ENCODE results near the gene KIF7. TPM values are rescaled to one million over a fixed set of nuclear protein-coding genes. Genes with fewer than 3 reads are reported as not detected.

The KIF7 gene
- polyA plus RNA-seq, 1 of the 3 experiments (the other 2 are of a cell fraction): 12.0 TPM

- Histone ChIP-seq H3F3A (replicated peaks; ENCODE audit: insufficient read depth) (peaks cover 9% of the 10 kb centered on the region), H3K4me3 (ENCODE audit: low read depth in 2 of 2, low read length in 1 of 2) (no peak overlapping the region), H4K20me1 (ENCODE audit: insufficient read depth) (no peaks in the 10 kb centered on the region), H3K4me1 (ENCODE audit: control insufficient read depth in 1 of 2, insufficient read depth in 2 of 2, low read depth in 1 of 2, low read length in 1 of 2) (peaks cover 1 to 25% of the 10 kb centered on the region in 2 experiments; a peak in 2 of 4 replicates), H3K79me2 (ENCODE audit: insufficient read depth) (no peaks in the 10 kb centered on the region), H3K27ac (ENCODE audit: low read depth in 2 of 2, low read length in 1 of 2) (no peak overlapping the region), H3K9me3 (no peaks in the 10 kb centered on the region), H3K9ac (no peak overlapping the region), H3K4me2 (no peak overlapping the region), H3K36me3 (replicated peaks in 1 of 2; ENCODE audit: control insufficient read depth in 1 of 2, insufficient read depth in 2 of 2, low read length in 1 of 2) (no peaks in the 10 kb centered on the region), H3K9me2 (no peaks in the 10 kb centered on the region), H3K27me3 (ENCODE audit: insufficient read depth) (no peaks in the 10 kb centered on the region), H2AFZ (ENCODE audit: low read depth) (no peak overlapping the region)
- WGBS (ENCODE audit: low lambda C conversion rate): 96% methylated on average over 3 of the region's 3 CpGs
- DNase-seq: no peak
- TF ChIP-seq, protein P1, sequence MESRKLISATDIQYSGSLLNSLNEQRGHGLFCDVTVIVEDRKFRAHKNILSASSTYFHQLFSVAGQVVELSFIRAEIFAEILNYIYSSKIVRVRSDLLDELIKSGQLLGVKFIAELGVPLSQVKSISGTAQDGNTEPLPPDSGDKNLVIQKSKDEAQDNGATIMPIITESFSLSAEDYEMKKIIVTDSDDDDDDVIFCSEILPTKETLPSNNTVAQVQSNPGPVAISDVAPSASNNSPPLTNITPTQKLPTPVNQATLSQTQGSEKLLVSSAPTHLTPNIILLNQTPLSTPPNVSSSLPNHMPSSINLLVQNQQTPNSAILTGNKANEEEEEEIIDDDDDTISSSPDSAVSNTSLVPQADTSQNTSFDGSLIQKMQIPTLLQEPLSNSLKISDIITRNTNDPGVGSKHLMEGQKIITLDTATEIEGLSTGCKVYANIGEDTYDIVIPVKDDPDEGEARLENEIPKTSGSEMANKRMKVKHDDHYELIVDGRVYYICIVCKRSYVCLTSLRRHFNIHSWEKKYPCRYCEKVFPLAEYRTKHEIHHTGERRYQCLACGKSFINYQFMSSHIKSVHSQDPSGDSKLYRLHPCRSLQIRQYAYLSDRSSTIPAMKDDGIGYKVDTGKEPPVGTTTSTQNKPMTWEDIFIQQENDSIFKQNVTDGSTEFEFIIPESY (IDR thresholded peaks at IDR 0.05; ENCODE audit: borderline replicate concordance, low read depth): no peak
- no peak for TF ChIP-seq TAF1 (IDR thresholded peaks at IDR 0.05; ENCODE audit: borderline replicate concordance, low read depth, low read length)
- no peak for TF ChIP-seq RXRA (IDR thresholded peaks at IDR 0.05; ENCODE audit: borderline replicate concordance, low read depth)
- TF ChIP-seq, protein P2, sequence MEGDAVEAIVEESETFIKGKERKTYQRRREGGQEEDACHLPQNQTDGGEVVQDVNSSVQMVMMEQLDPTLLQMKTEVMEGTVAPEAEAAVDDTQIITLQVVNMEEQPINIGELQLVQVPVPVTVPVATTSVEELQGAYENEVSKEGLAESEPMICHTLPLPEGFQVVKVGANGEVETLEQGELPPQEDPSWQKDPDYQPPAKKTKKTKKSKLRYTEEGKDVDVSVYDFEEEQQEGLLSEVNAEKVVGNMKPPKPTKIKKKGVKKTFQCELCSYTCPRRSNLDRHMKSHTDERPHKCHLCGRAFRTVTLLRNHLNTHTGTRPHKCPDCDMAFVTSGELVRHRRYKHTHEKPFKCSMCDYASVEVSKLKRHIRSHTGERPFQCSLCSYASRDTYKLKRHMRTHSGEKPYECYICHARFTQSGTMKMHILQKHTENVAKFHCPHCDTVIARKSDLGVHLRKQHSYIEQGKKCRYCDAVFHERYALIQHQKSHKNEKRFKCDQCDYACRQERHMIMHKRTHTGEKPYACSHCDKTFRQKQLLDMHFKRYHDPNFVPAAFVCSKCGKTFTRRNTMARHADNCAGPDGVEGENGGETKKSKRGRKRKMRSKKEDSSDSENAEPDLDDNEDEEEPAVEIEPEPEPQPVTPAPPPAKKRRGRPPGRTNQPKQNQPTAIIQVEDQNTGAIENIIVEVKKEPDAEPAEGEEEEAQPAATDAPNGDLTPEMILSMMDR (IDR thresholded peaks at IDR 0.05): no peak
- no peak for TF ChIP-seq PBX3 (IDR thresholded peaks at IDR 0.05)
- TF ChIP-seq SIN3A (IDR thresholded peaks at IDR 0.05; ENCODE audit: borderline replicate concordance, low read depth, low read length): no peak
- no peak for TF ChIP-seq RFX5 (IDR thresholded peaks at IDR 0.05; ENCODE audit: low read length)
- no peak for TF ChIP-seq FOXM1 (IDR thresholded peaks at IDR 0.05; ENCODE audit: low read depth)
- TF ChIP-seq FOSL2 (IDR thresholded peaks at IDR 0.05; ENCODE audit: borderline replicate concordance, low read depth): no peak
- no peak for TF ChIP-seq FOXJ3 (CRISPR knock-in tag; IDR thresholded peaks at IDR 0.05)
- no peak for TF ChIP-seq EZH2phosphoT487 (IDR thresholded peaks at IDR 0.05; ENCODE audit: borderline replicate concordance, low read depth)
- POLR2A ChIA-PET: no interaction called here
- CTCF ChIA-PET: interaction anchor here (1.7 kb wide), 1 partner anchor 21 kb away, joined by 8 read pairs; no protein-coding TSS in a partner anchor
These were observed 12.9 kb upstream of the KIF7 start for GRCh38 chr15:89668171-89668570.

GRCh38 chr15:89667706-89667960 lies 12.4 kb upstream of the KIF7 start:
- WGBS (ENCODE audit: low lambda C conversion rate): 98% methylated on average over 6 of the region's 7 CpGs
- Histone ChIP-seq H3K9me2 (no peaks in the 10 kb centered on the region), H3K4me3 (ENCODE audit: low read depth in 2 of 2, low read length in 1 of 2) (no peak overlapping the region), H4K20me1 (ENCODE audit: insufficient read depth) (no peaks in the 10 kb centered on the region), H3F3A (replicated peaks; ENCODE audit: insufficient read depth) (peaks cover 15% of the 10 kb centered on the region), H3K79me2 (ENCODE audit: insufficient read depth) (no peaks in the 10 kb centered on the region), H3K4me2 (no peak overlapping the region), H3K27ac (ENCODE audit: low read depth in 2 of 2, low read length in 1 of 2) (no peak overlapping the region), H3K36me3 (replicated peaks in 1 of 2; ENCODE audit: control insufficient read depth in 1 of 2, insufficient read depth in 2 of 2, low read length in 1 of 2) (no peaks in the 10 kb centered on the region), H3K4me1 (ENCODE audit: control insufficient read depth in 1 of 2, insufficient read depth in 2 of 2, low read depth in 1 of 2, low read length in 1 of 2) (peaks cover 7 to 25% of the 10 kb centered on the region in 2 experiments; a peak in 3 of 4 replicates), H3K27me3 (ENCODE audit: insufficient read depth) (no peaks in the 10 kb centered on the region), H3K9me3 (no peaks in the 10 kb centered on the region), H3K9ac (no peak overlapping the region), H2AFZ (ENCODE audit: low read depth) (no peak overlapping the region)
- CTCF ChIA-PET: interaction anchor here (1.7 kb wide), 1 partner anchor 20 kb away, joined by 8 read pairs; no protein-coding TSS in a partner anchor
- POLR2A ChIA-PET: no interaction called here
- no peak for TF ChIP-seq RAD21 (IDR thresholded peaks at IDR 0.05; ENCODE audit: low read length)
- no peak for TF ChIP-seq IRF3 (IDR thresholded peaks at IDR 0.05; ENCODE audit: low read depth, low read length)
- DNase-seq: no peak

Data from SK-N-SH (cell line).